CD4-positive, alpha-beta T cell treated with Interleukin-6 for 4 hours (primary cell): ENCODE measurements around the gene SELENON.

ENCODE experiments used
- DNase-seq: peaks from one replicate; pipeline ENCODE4 v3.0.0-alpha.2; 2020; ENCODE audit warnings: mixed read lengths

The SELENON gene

GRCh38 chr1:25793585-25794170, 6.3 kb upstream of the SELENON start:
- DNase-seq = no peak

- DNase-seq = no peak
These were observed 5.7 kb upstream of the SELENON start for GRCh38 chr1:25794325-25794724.

- no peak for DNase-seq
These were observed 4.8 kb upstream of the SELENON start for GRCh38 chr1:25795211-25795610.

GRCh38 chr1:25795946-25796810, 3.8 kb upstream of the SELENON start:
- DNase-seq = peak; percentile 69

- peak; percentile 91 for DNase-seq
These were observed 3.1 kb upstream of the SELENON start for GRCh38 chr1:25796811-25797458.

GRCh38 chr1:25797939-25798338, 2.1 kb upstream of the SELENON start:
- DNase-seq = peak; percentile 58

GRCh38 chr1:25798666-25799351, 1.2 kb upstream of the SELENON start:
- no peak for DNase-seq

- DNase-seq = no peak
These were observed 550 bp upstream of the SELENON start for GRCh38 chr1:25799352-25799934.

- no peak for DNase-seq
These were observed 847 bp downstream of the SELENON start for GRCh38 chr1:25800703-25801377.

- DNase-seq = peak; percentile 20
These were observed 2.9 kb downstream of the SELENON start for GRCh38 chr1:25802915-25803314.

- DNase-seq = no peak
These were observed 3.4 kb downstream of the SELENON start for GRCh38 chr1:25803368-25803767.

GRCh38 chr1:25804244-25804963, 4.4 kb downstream of the SELENON start:
- DNase-seq = peak; percentile 33

GRCh38 chr1:25804964-25805862, 5.2 kb downstream of the SELENON start:
- DNase-seq = no peak

GRCh38 chr1:25805863-25806225, 5.9 kb downstream of the SELENON start:
- DNase-seq = no peak

- DNase-seq = no peak
These were observed 6.4 kb downstream of the SELENON start for GRCh38 chr1:25806418-25806817.

- DNase-seq = no peak
These were observed 7.7 kb downstream of the SELENON start for GRCh38 chr1:25807480-25808390.

GRCh38 chr1:25808481-25809244, 8.7 kb downstream of the SELENON start:
- no peak for DNase-seq

- no peak for DNase-seq
These were observed 9.4 kb downstream of the SELENON start for GRCh38 chr1:25809283-25809926.
